Endothelial cell (in vitro differentiated cells): Measurements from ENCODE around the gene RBM39. TPM values are rescaled to one million over a fixed set of nuclear protein-coding genes. Genes with fewer than 3 reads are reported as not detected.

Experiments
- DNase-seq: peaks from one replicate; pipeline ENCODE4 v3.0.0; 2021; ENCODE audit warnings: low spot score
- H3K27ac Mint-ChIP-seq: one replicate; pipeline ENCODE4 v1.8.0; 2021; ENCODE audit warnings: mixed read lengths, inconsistent platforms; ENCODE audit not compliant: unreplicated experiment
- H3K27me3 Mint-ChIP-seq: one replicate; pipeline ENCODE4 v1.8.0; 2021; ENCODE audit warnings: mild to moderate bottlenecking, moderate library complexity, mixed read lengths, inconsistent platforms; ENCODE audit not compliant: unreplicated experiment
- H3K36me3 Mint-ChIP-seq: one replicate; pipeline ENCODE4 v1.8.0; 2021; ENCODE audit warnings: mild to moderate bottlenecking, low read depth, mixed read lengths, inconsistent platforms; ENCODE audit not compliant: unreplicated experiment
- H3K4me1 Mint-ChIP-seq: one replicate; pipeline ENCODE4 v1.8.0; 2021; ENCODE audit warnings: mild to moderate bottlenecking, mixed read lengths, inconsistent platforms; ENCODE audit not compliant: unreplicated experiment
- H3K4me3 Mint-ChIP-seq: one replicate; pipeline ENCODE4 v1.8.0; 2021; ENCODE audit warnings: mild to moderate bottlenecking, mixed read lengths, inconsistent platforms; ENCODE audit not compliant: unreplicated experiment
- H3K9me3 Mint-ChIP-seq: one replicate; pipeline ENCODE4 v1.8.0; 2021; ENCODE audit warnings: mixed read lengths, inconsistent platforms; ENCODE audit not compliant: unreplicated experiment
- CTCF ChIP-seq: fragments of 200-600 bp; sonication (generic); IDR thresholded peaks from one replicate; pipeline ENCODE4 v1.5.0; 2021; ENCODE audit warnings: antibody characterized with exemption; ENCODE audit not compliant: unreplicated experiment
- total RNA-seq: library from RNA; stranded (reverse); fragmentation: NEBNext Ultra II Directional; extraction: Animal tissue kit (Norgen Biotek cat#: 25700); gene quantifications from one replicate; pipeline ENCODE4 v1.2.1, GENCODE V29; 2021; ENCODE audit not compliant: unreplicated experiment

The RBM39 gene
- total RNA-seq, 1 donor from 2014 or later: 308 TPM

- H3K36me3 Mint-ChIP-seq: peaks cover 51% of the 10 kb centered on the region
- peaks cover 3% of the 10 kb centered on the region for H3K27me3 Mint-ChIP-seq
- DNase-seq: no peak
- H3K27ac Mint-ChIP-seq: peak overlapping the region; percentile 36
- H3K9me3 Mint-ChIP-seq: no peaks in the 10 kb centered on the region
- H3K4me1 Mint-ChIP-seq: no peaks in the 10 kb centered on the region
- peak overlapping the region; percentile 43 for H3K4me3 Mint-ChIP-seq
- no peak for TF ChIP-seq CTCF
These were observed 20.4 kb downstream of the RBM39 start for GRCh38 chr20:35721621-35722020.

- Mint-ChIP-seq H3K27me3 (peaks cover 3% of the 10 kb centered on the region), H3K36me3 (peaks cover 50% of the 10 kb centered on the region), H3K27ac (peak overlapping the region; percentile 36), H3K9me3 (no peaks in the 10 kb centered on the region), H3K4me3 (no peak overlapping the region), H3K4me1 (no peaks in the 10 kb centered on the region)
- DNase-seq: no peak
- no peak for TF ChIP-seq CTCF
These were observed 20.8 kb downstream of the RBM39 start for GRCh38 chr20:35721219-35721618.

- H3K27ac Mint-ChIP-seq: peak overlapping the region; percentile 70
- H3K9me3 Mint-ChIP-seq: no peaks in the 10 kb centered on the region
These were observed 21.6 kb downstream of the RBM39 start for GRCh38 chr20:35720165-35721123.

GRCh38 chr20:35719717-35720116, 22.3 kb downstream of the RBM39 start:
- H3K36me3 Mint-ChIP-seq: peaks cover 42% of the 10 kb centered on the region
- no peak for TF ChIP-seq CTCF
- no peak overlapping the region for H3K27ac Mint-ChIP-seq
- H3K4me1 Mint-ChIP-seq: no peaks in the 10 kb centered on the region
- H3K27me3 Mint-ChIP-seq: peaks cover 3% of the 10 kb centered on the region
- H3K9me3 Mint-ChIP-seq: no peaks in the 10 kb centered on the region
- no peak overlapping the region for H3K4me3 Mint-ChIP-seq
- no peak for DNase-seq

More at GRCh38 chr20:35720165-35721123, 21.6 kb downstream of the RBM39 start:
- peaks cover 49% of the 10 kb centered on the region for H3K36me3 Mint-ChIP-seq
- peaks cover 3% of the 10 kb centered on the region for H3K27me3 Mint-ChIP-seq
- TF ChIP-seq CTCF: no peak
- DNase-seq: no peak
- H3K4me1 Mint-ChIP-seq: no peaks in the 10 kb centered on the region
- peak overlapping the region; percentile 71 for H3K4me3 Mint-ChIP-seq
